Bronchial epithelial cell (primary cell): ENCODE measurements around the gene MGAT1. TPM values are rescaled to one million over a fixed set of nuclear protein-coding genes. Genes with fewer than 3 reads are reported as not detected.

Experiments used
- DNase-seq: peaks from one replicate; pipeline ENCODE4 v3.0.0-alpha.2; 2010; ENCODE audit warnings: low read depth
- FAIRE-seq: peaks from 2 replicates; lab custom pipeline; 2011; peaks lifted over from hg19 to GRCh38; lab: Jason Lieb, UNC
- H3K27me3 ChIP-seq: 2 replicates; pipeline ENCODE4 v1.5.1; 2011; ENCODE audit warnings: low read length; ENCODE audit not compliant: control insufficient read depth, insufficient read depth
- H3K36me3 ChIP-seq: 2 replicates; pipeline ENCODE4 v1.5.1; 2011; ENCODE audit warnings: low read length; ENCODE audit not compliant: control insufficient read depth, insufficient read depth
- H3K4me3 ChIP-seq: 2 replicates; pipeline ENCODE4 v1.5.1; 2011; ENCODE audit warnings: mild to moderate bottlenecking, low read depth, low read length, control low read depth
- total RNA-seq: library from RNA; depleted of rRNA; stranded (reverse); fragments of >200 nt; gene quantifications from 2 replicates; pipeline ENCODE4 v1.2.1, GENCODE V29; 2014
- TF ChIP-seq, protein P1 (sequence below): IDR thresholded peaks from 2 replicates; pipeline ENCODE4 v1.5.1; 2011; ENCODE audit warnings: mild to moderate bottlenecking, moderate library complexity, low read length, control low read depth, inconsistent platforms; ENCODE audit not compliant: insufficient read depth, severe bottlenecking

Gene MGAT1
- total RNA-seq, 1 donor from 2014 or later: 62.1 TPM

DNA sequence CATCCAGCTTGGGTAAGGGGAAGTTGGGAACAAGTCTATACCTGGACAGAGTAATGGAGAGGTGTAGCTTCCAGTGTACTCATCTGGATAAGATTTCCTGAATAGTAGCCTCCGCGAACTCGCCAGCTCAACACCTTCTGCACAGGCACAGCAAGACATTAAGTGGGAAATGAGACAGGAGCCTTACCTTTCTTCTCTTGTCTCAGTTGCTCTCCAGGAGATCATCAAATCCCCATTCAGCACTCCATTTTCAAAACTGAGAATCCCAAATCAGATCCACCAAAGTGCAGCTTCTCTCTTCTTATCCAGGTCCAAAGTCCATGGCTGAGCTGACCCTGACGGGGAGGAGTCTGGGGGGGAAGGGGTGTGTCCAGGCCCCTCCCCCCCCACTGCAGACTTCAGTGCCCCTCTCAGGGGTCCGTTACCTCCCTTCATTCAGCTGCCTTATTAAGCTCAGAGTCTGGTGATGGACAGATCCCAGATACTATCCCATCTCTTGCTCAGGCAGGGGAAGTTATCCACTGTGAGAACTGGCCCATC lies 5.9 kb upstream of the MGAT1 start:
- peaks cover 2% of the 10 kb centered on the region for H3K36me3 ChIP-seq
- H3K4me3 ChIP-seq: peak overlapping the region; percentile 79
- no peaks in the 10 kb centered on the region for H3K27me3 ChIP-seq
- peak; percentile 88 for DNase-seq
- TF ChIP-seq, protein P1, sequence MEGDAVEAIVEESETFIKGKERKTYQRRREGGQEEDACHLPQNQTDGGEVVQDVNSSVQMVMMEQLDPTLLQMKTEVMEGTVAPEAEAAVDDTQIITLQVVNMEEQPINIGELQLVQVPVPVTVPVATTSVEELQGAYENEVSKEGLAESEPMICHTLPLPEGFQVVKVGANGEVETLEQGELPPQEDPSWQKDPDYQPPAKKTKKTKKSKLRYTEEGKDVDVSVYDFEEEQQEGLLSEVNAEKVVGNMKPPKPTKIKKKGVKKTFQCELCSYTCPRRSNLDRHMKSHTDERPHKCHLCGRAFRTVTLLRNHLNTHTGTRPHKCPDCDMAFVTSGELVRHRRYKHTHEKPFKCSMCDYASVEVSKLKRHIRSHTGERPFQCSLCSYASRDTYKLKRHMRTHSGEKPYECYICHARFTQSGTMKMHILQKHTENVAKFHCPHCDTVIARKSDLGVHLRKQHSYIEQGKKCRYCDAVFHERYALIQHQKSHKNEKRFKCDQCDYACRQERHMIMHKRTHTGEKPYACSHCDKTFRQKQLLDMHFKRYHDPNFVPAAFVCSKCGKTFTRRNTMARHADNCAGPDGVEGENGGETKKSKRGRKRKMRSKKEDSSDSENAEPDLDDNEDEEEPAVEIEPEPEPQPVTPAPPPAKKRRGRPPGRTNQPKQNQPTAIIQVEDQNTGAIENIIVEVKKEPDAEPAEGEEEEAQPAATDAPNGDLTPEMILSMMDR: no peak
- FAIRE-seq: no peak

DNA sequence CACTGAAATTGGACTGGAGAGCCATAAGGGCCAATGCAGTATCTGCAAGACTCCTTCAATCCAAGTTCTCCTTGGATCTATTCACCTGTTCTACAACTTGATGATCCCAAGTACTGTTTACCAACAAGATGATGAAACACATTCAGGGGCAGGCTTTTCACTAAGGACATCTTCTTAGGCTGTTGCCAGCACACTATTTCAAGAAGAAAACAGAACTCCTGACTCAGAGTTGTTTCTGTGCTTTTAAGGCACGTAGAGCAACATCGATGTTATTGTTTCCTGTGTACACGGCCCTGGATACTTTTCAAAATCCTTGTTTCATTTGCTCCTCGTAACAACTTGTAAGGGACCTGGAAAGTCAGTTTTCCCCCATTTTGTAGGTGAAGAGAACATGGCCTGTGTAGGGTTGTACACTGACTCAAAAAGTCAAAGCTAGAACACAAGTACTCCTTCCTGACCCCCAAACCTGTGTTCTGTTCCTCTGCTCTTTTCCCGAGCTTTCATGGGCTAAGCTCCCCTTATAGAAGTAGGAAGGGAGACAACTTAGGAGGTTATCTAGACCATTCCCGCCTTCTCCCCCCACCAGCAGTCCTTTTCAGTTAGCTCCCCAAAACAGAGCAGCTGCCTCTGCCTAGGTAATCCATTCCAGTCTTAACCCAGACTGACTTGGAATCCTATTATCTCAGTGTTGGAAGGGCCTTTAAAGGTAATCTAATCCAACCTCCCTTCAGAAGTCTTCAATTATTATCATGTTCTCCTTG lies 5.2 kb upstream of the MGAT1 start:
- TF ChIP-seq, protein P1: no peak
- FAIRE-seq (no peak), DNase-seq (peak; percentile 50)
- no peaks in the 10 kb centered on the region for H3K27me3 ChIP-seq
- peaks cover 2% of the 10 kb centered on the region for H3K36me3 ChIP-seq
- H3K4me3 ChIP-seq: no peak overlapping the region

DNA sequence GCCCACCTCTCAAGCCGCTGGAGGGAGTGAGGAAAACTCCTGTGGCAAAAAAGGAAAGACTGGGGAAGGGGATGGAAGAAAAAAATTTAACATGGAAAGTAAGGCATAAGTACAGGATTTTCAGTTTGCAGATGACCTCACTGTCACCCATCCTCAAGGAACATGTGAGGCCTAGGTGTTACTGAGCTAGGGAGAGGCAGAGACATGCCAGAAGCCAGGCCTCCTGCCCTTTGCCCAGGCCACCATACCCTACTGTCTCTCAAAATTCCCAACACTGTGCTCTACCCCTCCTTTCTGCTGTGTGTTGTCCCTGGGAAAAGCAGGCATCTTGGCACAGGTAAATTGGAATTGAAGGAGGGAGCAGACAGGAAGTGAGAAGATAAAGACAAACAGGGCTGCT lies 4.4 kb upstream of the MGAT1 start:
- Histone ChIP-seq H3K4me3 (no peak overlapping the region), H3K27me3 (no peaks in the 10 kb centered on the region), H3K36me3 (peaks cover 2% of the 10 kb centered on the region)
- TF ChIP-seq, protein P1: no peak
- FAIRE-seq (no peak), DNase-seq (no peak)

DNA sequence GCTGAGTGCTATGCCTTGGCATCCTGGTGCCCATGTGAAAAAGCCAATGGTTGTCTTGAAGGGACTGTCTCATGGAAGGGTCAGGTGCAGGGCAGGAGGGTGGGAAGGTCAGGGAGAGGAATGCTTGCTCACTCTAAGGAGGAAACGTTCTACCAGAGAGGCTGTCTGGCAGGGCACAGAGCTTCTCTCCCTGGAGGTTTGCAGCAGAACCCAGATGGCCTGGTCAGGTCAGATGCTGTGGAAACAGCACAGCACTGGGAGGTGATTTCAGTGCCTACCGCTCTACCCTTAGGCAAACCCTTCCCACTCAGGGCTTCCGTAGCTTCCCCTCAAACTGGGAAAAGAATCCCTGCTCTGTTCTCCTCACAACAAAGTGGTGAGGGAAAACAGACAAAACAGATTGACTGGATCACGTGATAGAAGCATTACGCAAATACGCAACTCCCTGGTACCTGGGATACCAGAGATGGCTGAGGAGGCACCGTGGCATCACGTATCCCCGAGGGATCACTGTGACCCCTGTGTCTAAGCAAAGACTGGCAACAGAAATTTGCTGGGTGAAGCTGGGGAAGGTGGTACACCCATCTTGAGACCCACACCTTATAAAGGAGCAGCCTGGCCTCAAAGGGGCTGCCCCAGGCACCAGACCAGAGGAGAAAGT lies 3.9 kb upstream of the MGAT1 start:
- Histone ChIP-seq H3K4me3 (no peak overlapping the region), H3K27me3 (no peaks in the 10 kb centered on the region), H3K36me3 (peaks cover 2% of the 10 kb centered on the region)
- TF ChIP-seq, protein P1: no peak
- FAIRE-seq: no peak
- no peak for DNase-seq

DNA sequence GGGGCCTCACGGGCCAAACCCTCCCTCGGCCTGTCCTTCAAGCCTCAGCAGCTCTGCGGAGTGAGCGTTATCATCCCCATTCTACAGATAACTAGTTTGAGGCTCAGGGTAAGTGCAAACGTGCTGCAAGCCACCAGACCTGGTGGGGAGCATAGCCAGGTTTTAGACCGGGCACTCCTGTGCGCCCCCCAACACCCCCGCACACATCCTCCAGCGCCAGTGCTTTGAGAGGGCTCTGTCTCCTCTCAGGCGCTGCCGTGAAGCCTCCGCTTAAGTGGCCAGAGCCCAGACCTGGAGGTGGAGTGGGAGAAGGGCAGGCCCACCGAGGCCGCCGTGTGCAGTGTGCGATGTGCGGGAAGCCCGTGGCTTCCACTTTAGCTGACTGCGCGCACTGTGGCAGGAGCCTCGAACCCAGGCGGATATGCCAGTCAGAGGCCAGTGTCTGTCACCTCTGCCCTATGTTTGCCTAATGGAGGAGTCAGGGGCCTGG lies 1.6 kb upstream of the MGAT1 start:
- Histone ChIP-seq H3K36me3 (peaks cover 7% of the 10 kb centered on the region), H3K27me3 (no peaks in the 10 kb centered on the region), H3K4me3 (peak overlapping the region; percentile 92)
- TF ChIP-seq, protein P1: no peak
- FAIRE-seq: no peak
- DNase-seq: no peak
